Immature natural killer cell (primary cell): ENCODE results near the gene DDX6. TPM values are rescaled to one million over a fixed set of nuclear protein-coding genes. Genes with fewer than 3 reads are reported as not detected.
"Not testable (repeated sequence)": the region's sequence is repeated elsewhere in the genome, so short reads cannot be mapped to it uniquely, and the experiment has no call there.

Experiments
- DNase-seq, 3 donors: peaks; one replicate each; pipeline ENCODE4 v3.0.0; 2022; ENCODE audit warnings: mixed read lengths in 1 of 3
- H3K27ac Mint-ChIP-seq, 6 donors: one replicate each; pipeline ENCODE4 v1.8.0; 2020; ENCODE audit warnings: mixed read lengths in 6 of 6, mild to moderate bottlenecking in 5 of 6, inconsistent platforms in 4 of 6, moderate library complexity in 3 of 6
- H3K27me3 Mint-ChIP-seq, 3 donors: one replicate each; pipeline ENCODE4 v1.8.0; 2020 to 2021; ENCODE audit warnings: low read depth in 3 of 3, mild to moderate bottlenecking in 3 of 3, mixed read lengths in 3 of 3, moderate library complexity in 3 of 3, inconsistent platforms in 1 of 3
- H3K36me3 Mint-ChIP-seq, 3 donors: one replicate each; pipeline ENCODE4 v1.8.0; 2020; ENCODE audit warnings: mixed read lengths in 3 of 3, inconsistent platforms in 2 of 3, mild to moderate bottlenecking in 2 of 3
- H3K4me1 Mint-ChIP-seq, 2 donors: one replicate each; pipeline ENCODE4 v1.8.0; 2020; ENCODE audit warnings: inconsistent platforms in 2 of 2, mild to moderate bottlenecking in 2 of 2, mixed read lengths in 2 of 2, moderate library complexity in 1 of 2
- H3K4me3 Mint-ChIP-seq, 5 donors: one replicate each; pipeline ENCODE4 v1.8.0; 2020; ENCODE audit warnings: mild to moderate bottlenecking in 5 of 5, mixed read lengths in 5 of 5, inconsistent platforms in 3 of 5, moderate library complexity in 3 of 5
- H3K9me3 Mint-ChIP-seq, 6 donors: one replicate each; pipeline ENCODE4 v1.8.0; 2020; ENCODE audit warnings: mild to moderate bottlenecking in 6 of 6, mixed read lengths in 6 of 6, inconsistent platforms in 4 of 6, moderate library complexity in 3 of 6
- polyA plus RNA-seq, 3 donors: library from polyadenylated mRNA; unstranded; fragments of 300-500 nt; fragmentation: Illumina TruSeq; gene quantifications; one replicate each; pipeline ENCODE4 v1.2.3, GENCODE V29; 2021

Gene DDX6
- polyA plus RNA-seq, 3 donors from 2014 or later: 61.4 to 124 (median 90.2) TPM

- H3K4me3 Mint-ChIP-seq: no peak overlapping the region
- peaks cover 14 to 27% (median 16%) of the 10 kb centered on the region in 3 donors for H3K36me3 Mint-ChIP-seq
- no peak for DNase-seq
- no peaks in the 10 kb centered on the region for H3K9me3 Mint-ChIP-seq
- peaks cover 0 to 16% (median 3%) of the 10 kb centered on the region in 3 donors for H3K27me3 Mint-ChIP-seq
- peaks cover 7 to 16% of the 10 kb centered on the region in 2 donors for H3K4me1 Mint-ChIP-seq
- H3K27ac Mint-ChIP-seq: peak overlapping the region in 4 of 6 donors; percentile 10 to 74 (median 63)
Measured at GRCh38 chr11:118748056-118748455, 42.9 kb downstream of the DDX6 start.

- peaks cover 0 to 16% (median 3%) of the 10 kb centered on the region in 3 donors for H3K27me3 Mint-ChIP-seq
- H3K27ac Mint-ChIP-seq: peak overlapping the region in 5 of 6 donors; percentile 8 to 76 (median 63)
- H3K4me1 Mint-ChIP-seq: peaks cover 7 to 16% of the 10 kb centered on the region in 2 donors
- no peaks in the 10 kb centered on the region for H3K9me3 Mint-ChIP-seq
- no peak overlapping the region for H3K4me3 Mint-ChIP-seq
- H3K36me3 Mint-ChIP-seq: peaks cover 13 to 23% (median 16%) of the 10 kb centered on the region in 3 donors
- no peak for DNase-seq
Measured at GRCh38 chr11:118746988-118747585, 43.9 kb downstream of the DDX6 start.

GRCh38 chr11:118744046-118744445 is 46.9 kb downstream of the DDX6 start:
- Mint-ChIP-seq H3K4me3 (no peak overlapping the region), H3K36me3 (peaks cover 0 to 3% (median 0%) of the 10 kb centered on the region in 3 donors), H3K9me3 (no peaks in the 10 kb centered on the region), H3K27ac (peak overlapping the region in 2 of 6 donors; percentile 24 to 38), H3K4me1 (peaks cover 0 to 3% of the 10 kb centered on the region in 2 donors), H3K27me3 (peaks cover 0 to 13% (median 3%) of the 10 kb centered on the region in 3 donors)
- no peak for DNase-seq

- peaks cover 0 to 13% (median 4%) of the 10 kb centered on the region in 3 donors for H3K27me3 Mint-ChIP-seq
- DNase-seq: no peak
- H3K36me3 Mint-ChIP-seq: peaks cover 0 to 7% (median 2%) of the 10 kb centered on the region in 3 donors
- no peak overlapping the region for H3K27ac Mint-ChIP-seq
- H3K4me1 Mint-ChIP-seq: no peaks in the 10 kb centered on the region
- no peak overlapping the region for H3K4me3 Mint-ChIP-seq
- H3K9me3 Mint-ChIP-seq: no peaks in the 10 kb centered on the region
Measured at GRCh38 chr11:118742304-118742703, 48.7 kb downstream of the DDX6 start.

GRCh38 chr11:118740892-118741291 is 50.1 kb downstream of the DDX6 start:
- Mint-ChIP-seq H3K36me3 (peaks cover 0 to 7% (median 2%) of the 10 kb centered on the region in 3 donors), H3K27ac (no peak overlapping the region), H3K9me3 (no peaks in the 10 kb centered on the region), H3K27me3 (peaks cover 2 to 7% (median 4%) of the 10 kb centered on the region in 3 donors), H3K4me3 (no peak overlapping the region), H3K4me1 (no peaks in the 10 kb centered on the region)
- DNase-seq: no peak

- no peak overlapping the region for H3K4me3 Mint-ChIP-seq
- H3K36me3 Mint-ChIP-seq: peaks cover 0 to 7% (median 2%) of the 10 kb centered on the region in 3 donors
- H3K4me1 Mint-ChIP-seq: no peaks in the 10 kb centered on the region
- no peak overlapping the region for H3K27ac Mint-ChIP-seq
- peaks cover 2 to 10% (median 5%) of the 10 kb centered on the region in 3 donors for H3K27me3 Mint-ChIP-seq
- DNase-seq: no peak
- H3K9me3 Mint-ChIP-seq: no peaks in the 10 kb centered on the region
Measured at GRCh38 chr11:118735203-118735602, 55.8 kb downstream of the DDX6 start.

GRCh38 chr11:118734031-118734430 is 56.9 kb downstream of the DDX6 start:
- Mint-ChIP-seq H3K4me1 (no peaks in the 10 kb centered on the region), H3K36me3 (peaks cover 0 to 5% (median 2%) of the 10 kb centered on the region in 3 donors), H3K27ac (no peak overlapping the region), H3K27me3 (peaks cover 2 to 11% (median 5%) of the 10 kb centered on the region in 3 donors), H3K9me3 (no peaks in the 10 kb centered on the region), H3K4me3 (no peak overlapping the region)
- no peak for DNase-seq

GRCh38 chr11:118729753-118730152 is 61.2 kb downstream of the DDX6 start:
- peaks cover 2 to 11% (median 3%) of the 10 kb centered on the region in 3 donors for H3K27me3 Mint-ChIP-seq
- not testable (repeated sequence) for H3K36me3 Mint-ChIP-seq, H3K9me3 Mint-ChIP-seq, H3K4me1 Mint-ChIP-seq, H3K4me3 Mint-ChIP-seq, H3K27ac Mint-ChIP-seq, DNase-seq

- not testable (repeated sequence) for H3K36me3 Mint-ChIP-seq, H3K4me1 Mint-ChIP-seq, H3K9me3 Mint-ChIP-seq, DNase-seq, H3K4me3 Mint-ChIP-seq, H3K27ac Mint-ChIP-seq
- H3K27me3 Mint-ChIP-seq: peaks cover 2 to 11% (median 3%) of the 10 kb centered on the region in 3 donors
Measured at GRCh38 chr11:118728112-118728511, 62.9 kb downstream of the DDX6 start.

- not testable (repeated sequence) for H3K4me1 Mint-ChIP-seq, H3K4me3 Mint-ChIP-seq, H3K36me3 Mint-ChIP-seq, DNase-seq, H3K9me3 Mint-ChIP-seq, H3K27ac Mint-ChIP-seq
- peaks cover 2 to 11% (median 3%) of the 10 kb centered on the region in 3 donors for H3K27me3 Mint-ChIP-seq
Measured at GRCh38 chr11:118727721-118728066, 63.3 kb downstream of the DDX6 start.

GRCh38 chr11:118727001-118727720 is 63.8 kb downstream of the DDX6 start:
- H3K4me1 Mint-ChIP-seq, H3K4me3 Mint-ChIP-seq, H3K27ac Mint-ChIP-seq, H3K9me3 Mint-ChIP-seq, H3K36me3 Mint-ChIP-seq, DNase-seq: not testable (repeated sequence)
- H3K27me3 Mint-ChIP-seq: peaks cover 2 to 11% (median 3%) of the 10 kb centered on the region in 3 donors

- not testable (repeated sequence) for H3K4me3 Mint-ChIP-seq, H3K9me3 Mint-ChIP-seq, H3K36me3 Mint-ChIP-seq, H3K27me3 Mint-ChIP-seq, H3K4me1 Mint-ChIP-seq, DNase-seq, H3K27ac Mint-ChIP-seq
Measured at GRCh38 chr11:118721478-118722015, 69.4 kb downstream of the DDX6 start.

- not testable (repeated sequence) for H3K36me3 Mint-ChIP-seq, H3K4me3 Mint-ChIP-seq, DNase-seq, H3K27ac Mint-ChIP-seq, H3K27me3 Mint-ChIP-seq, H3K4me1 Mint-ChIP-seq, H3K9me3 Mint-ChIP-seq
Measured at GRCh38 chr11:118720740-118721139, 70.2 kb downstream of the DDX6 start.

- not testable (repeated sequence) for DNase-seq, H3K9me3 Mint-ChIP-seq, H3K4me3 Mint-ChIP-seq, H3K27me3 Mint-ChIP-seq, H3K36me3 Mint-ChIP-seq
- Mint-ChIP-seq H3K4me1 (peaks cover 4 to 10% of the 10 kb centered on the region in 2 donors), H3K27ac (peak overlapping the region in 1 of 6 donors; percentile 19)
Measured at GRCh38 chr11:118720078-118720477, 70.9 kb downstream of the DDX6 start.
